H1 (cell line): ENCODE measurements around the gene HOTAIR. TPM values are rescaled to one million over a fixed set of nuclear protein-coding genes. Genes with fewer than 3 reads are reported as not detected.

Experiments used
- CTCF ChIA-PET: fragments of 300-600 bp; sonication (Branson Sonifier 250); formaldehyde crosslinking; loops from one replicate; lab custom pipeline; 2021; ENCODE audit not compliant: partially characterized antibody; lab: Charles Lee
- POLR2A ChIA-PET: fragments of 300-600 bp; sonication (Branson Sonifier 250); formaldehyde crosslinking; loops from one replicate; lab custom pipeline; 2021; ENCODE audit warnings: inconsistent platforms; ENCODE audit not compliant: partially characterized antibody; lab: Charles Lee
- DNase-seq, 2 experiments: peaks; one replicate each; pipeline versions ENCODE4 v3.0.0 to v3.0.0-alpha.2; 2010 to 2022; ENCODE audit warnings: low spot score in 2 of 2, low read depth in 1 of 2, mixed read lengths in 1 of 2
- FAIRE-seq: peaks from 2 replicates; lab custom pipeline; 2011; peaks lifted over from hg19 to GRCh38; lab: Jason Lieb, UNC
- H2AFZ ChIP-seq: 2 replicates; pipeline ENCODE4 v1.8.1; 2012; ENCODE audit warnings: low read length, inconsistent platforms
- H2AK5ac ChIP-seq: 2 replicates; pipeline ENCODE4 v1.6.1; 2013; ENCODE audit warnings: low read depth, low read length
- H2BK120ac ChIP-seq: replicated peaks from 2 replicates; pipeline ENCODE3; 2013; ENCODE audit warnings: low read depth, low read length, inconsistent platforms
- H2BK12ac ChIP-seq: 2 replicates; pipeline ENCODE4 v1.6.1; 2013; ENCODE audit warnings: low read depth, low read length
- H2BK15ac ChIP-seq: 2 replicates; pipeline ENCODE4 v1.6.1; 2013; ENCODE audit warnings: low read length
- H2BK20ac ChIP-seq: 2 replicates; pipeline ENCODE4 v1.6.1; 2013; ENCODE audit warnings: low read length
- H2BK5ac ChIP-seq: 2 replicates; pipeline ENCODE4 v1.6.1; 2013; ENCODE audit warnings: low read depth, low read length
- H3K14ac ChIP-seq: 2 replicates; pipeline ENCODE4 v1.6.1; 2013; ENCODE audit warnings: inconsistent platforms; ENCODE audit not compliant: insufficient read length
- H3K18ac ChIP-seq: 2 replicates; pipeline ENCODE4 v1.6.1; 2013; ENCODE audit warnings: low read length; ENCODE audit errors: extremely low read depth
- H3K23ac ChIP-seq: 2 replicates; pipeline ENCODE4 v1.6.1; 2013; ENCODE audit warnings: inconsistent platforms; ENCODE audit not compliant: insufficient read length
- H3K23me2 ChIP-seq: 2 replicates; pipeline ENCODE4 v1.6.1; 2013; ENCODE audit warnings: low read depth, low read length
- H3K27ac ChIP-seq: 2 replicates; pipeline ENCODE4 v1.6.1; 2011; ENCODE audit warnings: low read depth, low read length, inconsistent platforms
- H3K27me3 ChIP-seq, 4 experiments: replicated peaks in 1 of 4; 1 replicate in 1 of 4; 2 replicates in 3 of 4; pipeline versions ENCODE4 v1.6.1 to v1.8.1; 2011 to 2013; ENCODE audit warnings: low read length in 3 of 4, mild to moderate bottlenecking in 3 of 4, inconsistent platforms in 2 of 4, mixed read lengths in 2 of 4, moderate library complexity in 1 of 4; ENCODE audit not compliant: control insufficient read depth in 3 of 4, insufficient read depth in 3 of 4; ENCODE audit errors: extremely low read depth in 1 of 4
- H3K36me3 ChIP-seq, 4 experiments: 2 replicates each; pipeline versions ENCODE4 v1.6.1 to v1.8.1; 2011 to 2013; ENCODE audit warnings: mild to moderate bottlenecking in 4 of 4, low read length in 3 of 4, moderate library complexity in 2 of 4, control low read depth in 1 of 4, inconsistent platforms in 1 of 4; ENCODE audit not compliant: insufficient read depth in 4 of 4, control insufficient read depth in 2 of 4
- H3K4ac ChIP-seq: replicated peaks from 2 replicates; pipeline ENCODE3; 2013; ENCODE audit warnings: low read length, low read depth, mixed read lengths, inconsistent platforms; ENCODE audit not compliant: insufficient read length
- H3K4me1 ChIP-seq, 4 experiments: replicated peaks in 1 of 4; 1 replicate in 1 of 4; 2 replicates in 3 of 4; pipeline versions ENCODE4 v1.6.1 to v1.8.1; 2011 to 2013; ENCODE audit warnings: low read length in 3 of 4, inconsistent platforms in 2 of 4, mixed read lengths in 1 of 4; ENCODE audit not compliant: insufficient read depth in 4 of 4, control insufficient read depth in 3 of 4
- H3K4me2 ChIP-seq, 2 experiments: 2 replicates each; pipeline versions ENCODE4 v1.6.1 to v1.8.1; 2011 to 2013; ENCODE audit warnings: low read depth in 2 of 2, low read length in 2 of 2, control low read depth in 1 of 2, inconsistent platforms in 1 of 2, mild to moderate bottlenecking in 1 of 2; ENCODE audit not compliant: insufficient read depth in 1 of 2
- H3K4me3 ChIP-seq, 4 experiments: fragments of 200-600, 300-600 bp in 1 of 4; sonication (generic), shearing (Covaris generic), sonication (Bioruptor Twin) in 1 of 4; 2 replicates each; pipeline versions ENCODE4 v1.5.1 to v1.8.1; 2011 to 2016; ENCODE audit warnings: low read length in 4 of 4, low read depth in 3 of 4, control low read depth in 2 of 4, inconsistent platforms in 2 of 4, mild to moderate bottlenecking in 2 of 4, mixed read lengths in 1 of 4, moderate library complexity in 1 of 4; ENCODE audit not compliant: insufficient read depth in 2 of 4; ENCODE audit errors: extremely low read depth in 1 of 4
- H3K56ac ChIP-seq: replicated peaks from 2 replicates; pipeline ENCODE3; 2013; ENCODE audit warnings: low read depth, mild to moderate bottlenecking, mixed read lengths, low read length, inconsistent platforms; ENCODE audit not compliant: insufficient read length
- H3K79me1 ChIP-seq: 2 replicates; pipeline ENCODE4 v1.6.1; 2013; ENCODE audit warnings: low read depth, low read length, control low read depth
- H3K79me2 ChIP-seq, 2 experiments: 2 replicates each; pipeline versions ENCODE4 v1.6.1 to v1.8.1; 2012 to 2013; ENCODE audit warnings: low read length in 2 of 2, mild to moderate bottlenecking in 2 of 2, inconsistent platforms in 1 of 2; ENCODE audit not compliant: insufficient read depth in 2 of 2, control insufficient read depth in 1 of 2
- H3K9ac ChIP-seq, 4 experiments: replicated peaks in 1 of 4; 1 replicate in 1 of 4; 2 replicates in 3 of 4; pipeline versions ENCODE4 v1.6.1 to v1.8.1; 2011 to 2013; ENCODE audit warnings: low read depth in 3 of 4, low read length in 3 of 4, control low read depth in 2 of 4, mild to moderate bottlenecking in 2 of 4, moderate library complexity in 2 of 4, inconsistent platforms in 1 of 4; ENCODE audit errors: extremely low read depth in 1 of 4
- H3K9me3 ChIP-seq, 2 experiments: 2 replicates each; pipeline versions ENCODE4 v1.6.1 to v1.8.1; 2012 to 2013; ENCODE audit warnings: mild to moderate bottlenecking in 2 of 2, moderate library complexity in 2 of 2, control low read depth in 1 of 2, inconsistent platforms in 1 of 2, low read depth in 1 of 2, low read length in 1 of 2, mixed read lengths in 1 of 2; ENCODE audit not compliant: insufficient read depth in 2 of 2
- H4K20me1 ChIP-seq, 2 experiments: replicated peaks in 1 of 2; 2 replicates each; pipeline versions ENCODE3 to v1.8.1; 2011 to 2013; ENCODE audit warnings: inconsistent platforms in 2 of 2, low read length in 2 of 2, mild to moderate bottlenecking in 1 of 2; ENCODE audit not compliant: insufficient read depth in 2 of 2, control insufficient read depth in 1 of 2
- H4K5ac ChIP-seq: 2 replicates; pipeline ENCODE4 v1.6.1; 2013; ENCODE audit warnings: low read length, low read depth, mixed read lengths, inconsistent platforms; ENCODE audit not compliant: insufficient read length
- H4K8ac ChIP-seq: 2 replicates; pipeline ENCODE4 v1.8.0; 2013; ENCODE audit warnings: mild to moderate bottlenecking, moderate library complexity, low read length, inconsistent platforms; ENCODE audit not compliant: insufficient read depth; ENCODE audit errors: extremely low read depth
- H4K91ac ChIP-seq: replicated peaks from 2 replicates; pipeline ENCODE3; 2013; ENCODE audit warnings: low read length, mixed read lengths, inconsistent platforms; ENCODE audit not compliant: insufficient read length
- CTCF ChIP-seq, 3 experiments: IDR thresholded peaks; 1 replicate in 2 of 3; 2 replicates in 1 of 3; pipeline versions ENCODE4 v1.5.1 to v1.6.1; 2011; ENCODE audit warnings: low read length in 3 of 3, mild to moderate bottlenecking in 3 of 3, inconsistent platforms in 2 of 3, low read depth in 1 of 3, moderate library complexity in 1 of 3; ENCODE audit not compliant: insufficient read depth in 1 of 3; ENCODE audit errors: control extremely low read depth in 1 of 3
- KDM1A ChIP-seq: fragments of 200-600, 300-600 bp; sonication (generic); IDR thresholded peaks from 2 replicates; pipeline ENCODE4 v1.7.1; 2016; ENCODE audit warnings: mild to moderate bottlenecking, low read length, borderline replicate concordance
- RAD21 ChIP-seq, 2 experiments: IDR thresholded peaks in 1 of 2; conservative IDR thresholded peaks in 1 of 2; 2 replicates each; pipeline ENCODE4 v1.6.1; 2011; ENCODE audit warnings: low read depth in 2 of 2, low read length in 2 of 2, improper control_type of control experiment in 1 of 2, inconsistent platforms in 1 of 2, mild to moderate bottlenecking in 1 of 2, moderate library complexity in 1 of 2
- SAP30 ChIP-seq: fragments of 300-600 bp; sonication (generic); IDR thresholded peaks from 2 replicates; pipeline ENCODE4 v1.7.1; 2012; ENCODE audit warnings: low read length, moderate library complexity, mild to moderate bottlenecking, inconsistent platforms; ENCODE audit not compliant: insufficient read depth, insufficient replicate concordance
- SUZ12 ChIP-seq: fragments of 200-600 bp; sonication (generic); IDR thresholded peaks from 2 replicates; pipeline ENCODE4 v1.6.1; 2012; ENCODE audit warnings: mild to moderate bottlenecking, inconsistent platforms, low read length, moderate library complexity, mixed read lengths
- TCF12 ChIP-seq: IDR thresholded peaks from 2 replicates; pipeline ENCODE4 v1.6.1; 2011; ENCODE audit warnings: low read depth, mild to moderate bottlenecking, low read length
- WGBS, 2 experiments: shearing (Covaris generic) in 1 of 2; methylation state at CpG; one replicate each; pipeline versions ENCODE4 v1.1.6 to v1.1.7; 2013 to 2015; ENCODE audit warnings: low lambda C conversion rate in 2 of 2, mixed read lengths in 2 of 2, inconsistent platforms in 1 of 2, low coverage in 1 of 2, missing lambda C conversion rate in 1 of 2; ENCODE audit not compliant: insufficient replicate concordance in 2 of 2, insufficient coverage in 1 of 2, insufficient read length in 1 of 2; ENCODE audit errors: extremely low coverage in 1 of 2, missing lambda C conversion rate in 1 of 2; 5-methylcytosine and 5-hydroxymethylcytosine counted together
- polyA plus RNA-seq, 7 experiments: library from polyadenylated mRNA; depleted of rRNA in 3 of 7; stranded (reverse) in 5 of 7; unstranded in 2 of 7; fragments of >200 nt in 5 of 7; fragments of 200-250 nt in 2 of 7; gene quantifications; 1 replicate in 5 of 7; 2 replicates in 1 of 7; 4 replicates in 1 of 7; pipeline versions ENCODE4 v1.2.1 to v1.2.3, GENCODE V29; 2011 to 2013; ENCODE audit warnings: missing spikeins in 2 of 7, mixed read lengths in 2 of 7
- total RNA-seq: library from RNA; stranded (reverse); fragmentation: NEBNext Ultra II Directional; extraction: Animal tissue kit (Norgen Biotek cat#: 25700); gene quantifications from 2 replicates; pipeline ENCODE4 v1.2.1, GENCODE V29; 2021
- TF ChIP-seq, protein P1 (sequence below): IDR thresholded peaks from 2 replicates; pipeline ENCODE4 v1.6.1; 2012; ENCODE audit warnings: inconsistent platforms

The HOTAIR gene
- total and polyA plus RNA-seq, 2 of the 8 experiments (the other 6 are each of a cell fraction or from before 2014, with no cell fraction given), result not detected

DNA sequence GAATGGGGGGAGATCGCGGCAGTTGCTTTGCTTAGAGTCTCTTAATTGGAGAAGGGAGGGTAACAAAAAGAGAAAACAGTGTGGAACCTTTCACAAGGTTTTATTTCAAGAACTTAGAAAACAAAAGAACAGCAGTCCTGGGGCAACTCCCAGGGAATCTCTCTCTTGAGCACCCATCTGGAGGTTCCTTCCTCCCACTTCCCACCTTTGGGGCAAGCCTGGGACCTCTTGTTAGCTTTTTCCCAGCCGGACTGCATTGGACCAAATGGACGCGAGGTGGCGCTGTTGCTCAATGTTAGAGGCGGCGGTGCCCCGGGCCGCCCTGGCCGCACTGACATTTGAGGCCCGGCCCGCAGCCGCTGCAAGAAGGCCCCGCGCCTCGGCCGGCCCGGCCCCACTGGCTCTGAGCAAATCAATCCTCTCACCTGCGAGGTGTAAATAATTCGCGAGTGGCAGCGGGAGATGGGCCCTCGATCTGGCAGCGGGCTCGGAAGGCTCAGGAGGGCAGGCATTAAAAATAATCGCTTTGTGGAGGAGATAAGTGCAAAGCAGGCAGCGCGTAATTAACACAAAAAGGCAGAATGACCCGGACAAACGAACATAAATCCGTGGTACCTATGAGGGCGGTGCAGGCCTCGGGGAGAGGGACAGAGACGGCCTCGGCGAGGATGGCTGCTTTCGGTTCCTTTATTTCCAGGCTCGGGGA is 31.3 kb upstream of the HOTAIR start:
- H3K79me2 ChIP-seq, result no peaks in the 10 kb centered on the region
- no peak overlapping the region for H4K5ac ChIP-seq
- WGBS, 2 experiments, result 13% methylated on average over 39 of the region's 39 CpGs; no CpG with 5 or more reads in 1 of the 2 experiments
- H3K79me1 ChIP-seq, result no peaks in the 10 kb centered on the region
- H2BK12ac ChIP-seq, result no peak overlapping the region
- FAIRE-seq (peak; percentile 57), DNase-seq (peak; percentile 50 to 98)
- H4K91ac ChIP-seq, result no peak overlapping the region
- H4K20me1 ChIP-seq, result peaks cover 0 to 35% of the 10 kb centered on the region in 2 experiments
- 0 out of 2 replicates have a peak overlapping the region, but pooled peaks have one; percentile 23 for H4K8ac ChIP-seq
- H3K4me3 ChIP-seq, result no peak overlapping the region
- H2BK120ac ChIP-seq, result no peak overlapping the region
- H2BK5ac ChIP-seq, result no peak overlapping the region
- H3K9ac ChIP-seq, result no peak overlapping the region
- no peak overlapping the region for H3K14ac ChIP-seq
- peaks cover 0 to 4% (median 0%) of the 10 kb centered on the region in 4 experiments; a peak in 2 of 7 replicates for H3K4me1 ChIP-seq
- no peaks in the 10 kb centered on the region for H3K23me2 ChIP-seq
- H3K36me3 ChIP-seq, result peaks cover 0 to 2% (median 0%) of the 10 kb centered on the region in 4 experiments; a peak in 1 of 8 replicates
- ChIA-PET POLR2A (interaction anchor here (0.6 to 1.0 kb wide), 5 partner anchors 9 to 1821 kb away, joined by 3 read pairs; no protein-coding TSS in a partner anchor), CTCF (interaction anchor here (0.6 to 11.3 kb wide), 28 partner anchors 10 to 373 kb away, joined by 3 to 172 read pairs (median 4); partner anchors contain the start of genes HOXC10, HOXC4, HOXC5 and HOXC6)
- no peak overlapping the region for H3K27ac ChIP-seq
- no peak overlapping the region for H2BK20ac ChIP-seq
- peaks cover 97 to 100% (median 100%) of the 10 kb centered on the region in 4 experiments for H3K27me3 ChIP-seq
- H3K4me2 ChIP-seq, result no peak overlapping the region
- no peak overlapping the region for H2AFZ ChIP-seq
- no peak overlapping the region for H3K4ac ChIP-seq
- H3K56ac ChIP-seq, result no peak overlapping the region
- no peak overlapping the region for H2BK15ac ChIP-seq
- H3K9me3 ChIP-seq, result no peaks in the 10 kb centered on the region
- H3K18ac ChIP-seq, result no peak overlapping the region
- no peak overlapping the region for H3K23ac ChIP-seq
- no peak overlapping the region for H2AK5ac ChIP-seq
- TF ChIP-seq TCF12 (0 out of 2 replicates have a peak, but pooled peaks have one; percentile 13), RAD21 (IDR thresholded peaks at IDR 0.05 in 1 of 2, conservative IDR thresholded peaks at IDR 0.05 in 1 of 2; ENCODE audit: low read depth in 2 of 2, low read length in 2 of 2) (peak; percentile 98), SUZ12 (peak; percentile 78), CTCF (IDR thresholded peaks at IDR 0.05; ENCODE audit: control extremely low read depth in 1 of 3, insufficient read depth in 1 of 3, low read depth in 1 of 3, low read length in 3 of 3) (peak; percentile 88 to 97 (median 89)), SAP30 (no peak), KDM1A (no peak)
- TF ChIP-seq, protein P1, sequence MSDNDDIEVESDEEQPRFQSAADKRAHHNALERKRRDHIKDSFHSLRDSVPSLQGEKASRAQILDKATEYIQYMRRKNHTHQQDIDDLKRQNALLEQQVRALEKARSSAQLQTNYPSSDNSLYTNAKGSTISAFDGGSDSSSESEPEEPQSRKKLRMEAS, result no peak
